ENCODE data around the gene GRM2.
"Not testable (repeated sequence)": the region's sequence is repeated elsewhere in the genome, so short reads cannot be mapped to it uniquely, and the experiment has no call there.

GRM2 gene

GRCh38 chr3:51729042-51729633 is 22.3 kb downstream of the GRM2 start:
- no peak for DNase-seq

GRCh38 chr3:51733859-51734571 is 27.1 kb downstream of the GRM2 start:
- DNase-seq = no peak

GRCh38 chr3:51734572-51734907 is 27.7 kb downstream of the GRM2 start:
- no peak for DNase-seq

GRCh38 chr3:51735039-51735438 is 28.2 kb downstream of the GRM2 start:
- no peak for DNase-seq

- no peak for DNase-seq
Observed at GRCh38 chr3:51735950-51736349, 29.1 kb downstream of the GRM2 start.

- DNase-seq = no peak
Observed at GRCh38 chr3:51739110-51739509, 32.2 kb downstream of the GRM2 start.

- not testable (repeated sequence) for DNase-seq
Observed at GRCh38 chr3:51742320-51742719, 35.5 kb downstream of the GRM2 start.

GRCh38 chr3:51742978-51743377 is 36.1 kb downstream of the GRM2 start:
- not testable (repeated sequence) for DNase-seq

GRCh38 chr3:51747840-51748239 is 41.0 kb downstream of the GRM2 start:
- no peak for DNase-seq

GRCh38 chr3:51748327-51748726 is 41.5 kb downstream of the GRM2 start:
- no peak for DNase-seq

GRCh38 chr3:51750878-51751277 is 44.0 kb downstream of the GRM2 start:
- DNase-seq = no peak

GRCh38 chr3:51751287-51751686 is 44.4 kb downstream of the GRM2 start:
- no peak for DNase-seq

GRCh38 chr3:51753763-51754750 is 47.2 kb downstream of the GRM2 start:
- not testable (repeated sequence) for DNase-seq

GRCh38 chr3:51759203-51759602 is 52.3 kb downstream of the GRM2 start:
- no peak for DNase-seq

All from NCI-H2029 treated with DMSO at 0.1 percent for 48 hours (cell line).